Measurements from ENCODE around the gene HIBADH.

Gene HIBADH

GRCh38 chr7:27608776-27609495, 53.7 kb downstream of the HIBADH start:
- DNase-seq (ENCODE audit: low spot score), result no peak

GRCh38 chr7:27607210-27607606, 55.5 kb downstream of the HIBADH start:
- DNase-seq (ENCODE audit: low spot score), result no peak
- TF ChIP-seq CTCF (IDR thresholded peaks at IDR 0.05; ENCODE audit: extremely low read depth, missing control alignments), result no peak

More at GRCh38 chr7:27608776-27609495, 53.7 kb downstream of the HIBADH start:
- TF ChIP-seq CTCF (IDR thresholded peaks at IDR 0.05; ENCODE audit: extremely low read depth, missing control alignments), result no peak

- no peak for TF ChIP-seq CTCF (IDR thresholded peaks at IDR 0.05; ENCODE audit: extremely low read depth, missing control alignments)
- DNase-seq (ENCODE audit: low spot score), result no peak
These were observed 56.1 kb downstream of the HIBADH start for GRCh38 chr7:27606270-27607209.

- TF ChIP-seq CTCF (IDR thresholded peaks at IDR 0.05; ENCODE audit: extremely low read depth, missing control alignments), result no peak
- no peak for DNase-seq (ENCODE audit: low spot score)
These were observed 56.9 kb downstream of the HIBADH start for GRCh38 chr7:27605689-27606269.

DNA sequence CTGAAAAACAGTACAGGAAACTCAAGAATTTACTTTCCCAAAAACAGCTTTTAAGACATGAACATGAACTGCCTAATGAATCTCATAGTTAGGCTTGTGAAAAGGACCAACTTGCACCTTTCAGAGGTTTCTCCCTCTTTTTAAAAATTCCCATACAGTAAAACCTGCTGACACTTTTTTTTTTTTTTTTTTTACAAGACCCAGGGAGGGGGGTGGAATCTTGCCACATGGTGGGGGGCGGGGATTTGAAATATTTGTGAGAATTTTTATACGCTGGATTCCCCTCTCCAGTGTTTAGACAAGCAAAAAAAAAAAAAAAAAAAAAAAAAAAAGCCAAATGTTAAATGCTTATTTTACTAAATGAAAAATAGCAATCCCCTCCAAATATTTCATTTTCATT, 57.4 kb downstream of the HIBADH start:
- no peak for TF ChIP-seq CTCF (IDR thresholded peaks at IDR 0.05; ENCODE audit: extremely low read depth, missing control alignments)
- no peak for DNase-seq (ENCODE audit: low spot score)

DNA sequence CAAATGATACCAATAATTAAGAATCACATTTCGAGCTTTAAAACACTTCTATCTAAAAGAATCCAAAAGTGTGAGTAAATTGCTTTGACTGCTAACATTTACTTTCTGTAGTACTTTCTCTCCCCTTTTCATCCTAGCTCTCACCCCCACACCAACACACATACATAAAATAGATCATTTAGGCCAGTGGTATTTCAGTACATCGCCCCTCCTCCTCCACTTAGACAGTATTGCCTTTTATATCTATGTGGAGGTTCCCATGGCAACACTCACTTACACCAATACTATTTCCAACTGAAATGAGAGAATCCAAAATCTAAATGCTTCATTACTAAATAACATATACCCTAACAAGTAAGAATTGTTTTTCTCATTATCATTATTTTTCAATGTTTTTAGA, 58.9 kb downstream of the HIBADH start:
- no peak for TF ChIP-seq CTCF (IDR thresholded peaks at IDR 0.05; ENCODE audit: extremely low read depth, missing control alignments)
- DNase-seq (ENCODE audit: low spot score), result no peak

DNA sequence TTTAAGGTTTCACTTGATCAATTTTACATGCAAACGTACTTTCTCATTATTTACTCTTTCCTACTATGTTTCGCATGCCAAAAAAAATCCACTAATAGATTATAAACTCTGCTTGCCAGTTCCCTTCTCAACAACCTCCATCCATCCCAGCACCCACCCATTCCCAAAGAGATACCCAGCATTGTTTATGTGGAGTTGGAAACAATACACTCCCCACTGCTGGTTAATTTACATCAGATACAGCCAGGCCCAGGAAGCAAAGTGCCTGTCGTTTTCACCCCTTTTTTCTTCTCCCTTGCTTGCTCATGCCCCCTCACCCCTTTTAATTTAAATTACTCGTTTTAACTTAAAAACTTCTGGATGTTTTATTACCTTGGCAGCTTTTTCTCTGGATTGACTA, 59.9 kb downstream of the HIBADH start:
- TF ChIP-seq CTCF (IDR thresholded peaks at IDR 0.05; ENCODE audit: extremely low read depth, missing control alignments), result no peak
- no peak for DNase-seq (ENCODE audit: low spot score)
